Sigmoid colon (tissue), 4 donors: ENCODE measurements around the gene PCSK2.

Experiments used
- POLR2A ChIP-seq, 2 donors: fragments of 450-650 bp; IDR thresholded peaks; one replicate each; pipeline ENCODE4 v1.6.1; 2016; ENCODE audit warnings: antibody characterized with exemption in 2 of 2, mild to moderate bottlenecking in 2 of 2, moderate library complexity in 2 of 2
- POLR2AphosphoS5 ChIP-seq, 4 donors: sonication (generic); formaldehyde crosslinking; IDR thresholded peaks; one replicate each; pipeline ENCODE4 v1.6.1; 2017; ENCODE audit warnings: antibody characterized with exemption in 4 of 4
- TF ChIP-seq, protein P1 (sequence below), 4 experiments: fragments of 450-650 bp in 3 of 4; fragments of 200-600 bp in 1 of 4; IDR thresholded peaks; one replicate each; pipeline ENCODE4 v1.5.1; 2016 to 2019; ENCODE audit warnings: antibody characterized with exemption in 4 of 4, mild to moderate bottlenecking in 3 of 4, moderate library complexity in 2 of 4

GRCh38 chr20:17524560-17524959 lies 297.7 kb downstream of the PCSK2 start:
- TF ChIP-seq, protein P1, sequence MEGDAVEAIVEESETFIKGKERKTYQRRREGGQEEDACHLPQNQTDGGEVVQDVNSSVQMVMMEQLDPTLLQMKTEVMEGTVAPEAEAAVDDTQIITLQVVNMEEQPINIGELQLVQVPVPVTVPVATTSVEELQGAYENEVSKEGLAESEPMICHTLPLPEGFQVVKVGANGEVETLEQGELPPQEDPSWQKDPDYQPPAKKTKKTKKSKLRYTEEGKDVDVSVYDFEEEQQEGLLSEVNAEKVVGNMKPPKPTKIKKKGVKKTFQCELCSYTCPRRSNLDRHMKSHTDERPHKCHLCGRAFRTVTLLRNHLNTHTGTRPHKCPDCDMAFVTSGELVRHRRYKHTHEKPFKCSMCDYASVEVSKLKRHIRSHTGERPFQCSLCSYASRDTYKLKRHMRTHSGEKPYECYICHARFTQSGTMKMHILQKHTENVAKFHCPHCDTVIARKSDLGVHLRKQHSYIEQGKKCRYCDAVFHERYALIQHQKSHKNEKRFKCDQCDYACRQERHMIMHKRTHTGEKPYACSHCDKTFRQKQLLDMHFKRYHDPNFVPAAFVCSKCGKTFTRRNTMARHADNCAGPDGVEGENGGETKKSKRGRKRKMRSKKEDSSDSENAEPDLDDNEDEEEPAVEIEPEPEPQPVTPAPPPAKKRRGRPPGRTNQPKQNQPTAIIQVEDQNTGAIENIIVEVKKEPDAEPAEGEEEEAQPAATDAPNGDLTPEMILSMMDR (IDR thresholded peaks at IDR 0.05) = no peak
- TF ChIP-seq POLR2AphosphoS5 (IDR thresholded peaks at IDR 0.05) (no peak), POLR2A (IDR thresholded peaks at IDR 0.05) (no peak)
